ENCODE measurements around the gene ARMH1.
"Not testable (repeated sequence)": the region's sequence is repeated elsewhere in the genome, so short reads cannot be mapped to it uniquely, and the experiment has no call there.

ARMH1 gene

DNA sequence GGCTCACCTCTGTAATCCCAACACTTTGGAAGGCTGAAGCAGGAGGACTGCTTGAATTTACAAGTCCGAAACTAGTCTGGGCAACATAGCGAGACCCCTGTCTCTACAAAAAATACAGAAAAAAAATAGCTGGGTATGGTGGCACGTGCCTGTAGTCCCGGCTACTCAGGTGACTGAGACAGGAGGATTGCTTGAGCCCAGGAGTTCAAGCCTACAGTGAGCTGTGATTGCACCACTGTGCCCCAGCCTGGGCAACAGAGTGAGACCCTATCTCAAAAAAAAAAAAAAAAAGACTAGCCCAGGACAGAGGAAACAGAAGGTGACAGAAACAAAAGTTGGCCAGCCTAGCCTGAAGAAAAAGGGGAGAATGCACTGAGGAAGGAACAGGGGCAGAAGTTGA, 21.2 kb downstream of the ARMH1 start:
- no peak for DNase-seq

GRCh38 chr1:44696101-44696500, 21.6 kb downstream of the ARMH1 start:
- no peak for DNase-seq

GRCh38 chr1:44696789-44697345, 22.4 kb downstream of the ARMH1 start:
- no peak for DNase-seq

DNA sequence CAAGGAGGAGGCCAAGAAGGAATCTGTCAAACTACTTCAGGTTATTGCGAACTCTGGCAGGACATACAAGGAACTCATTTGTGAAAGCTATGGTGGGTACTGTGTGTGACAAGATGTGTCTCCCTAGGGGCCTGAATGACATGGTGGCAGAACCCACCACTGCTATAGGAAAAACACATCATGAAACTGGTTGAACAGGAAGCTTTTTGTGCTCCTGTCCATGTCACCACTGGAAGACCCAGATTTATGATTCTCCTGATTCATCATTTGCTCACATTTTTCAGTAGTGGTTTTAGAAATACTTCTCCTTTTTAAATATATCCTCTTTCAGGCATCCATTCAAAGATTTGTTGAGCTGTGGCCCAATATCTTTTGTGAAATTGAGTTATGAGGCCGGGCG, 23.6 kb downstream of the ARMH1 start:
- no peak for DNase-seq

GRCh38 chr1:44699375-44699774, 24.9 kb downstream of the ARMH1 start:
- DNase-seq, result not testable (repeated sequence)

- DNase-seq, result no peak
These were observed 26.1 kb downstream of the ARMH1 start for GRCh38 chr1:44700573-44700972.

DNA sequence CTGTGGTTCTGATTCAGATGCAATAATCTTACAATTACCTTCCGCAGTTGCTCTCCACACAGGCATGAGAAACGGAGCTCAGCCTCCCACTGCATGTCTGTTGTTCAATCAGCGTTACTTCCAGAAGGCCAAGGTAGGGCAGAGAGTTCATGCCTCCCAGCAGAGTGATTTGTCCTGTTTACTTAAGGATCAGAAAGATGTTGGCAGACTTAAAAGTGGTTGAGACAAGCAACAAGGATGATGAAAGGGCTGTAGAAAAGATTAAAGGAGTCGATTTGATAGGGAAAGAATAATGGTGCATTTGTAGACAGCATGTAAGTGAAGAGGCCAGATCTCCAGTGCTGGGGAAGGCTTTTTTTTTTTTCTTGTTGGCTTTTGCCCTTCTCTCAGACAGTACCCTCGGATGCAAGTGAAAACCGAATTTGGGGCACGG, 26.6 kb downstream of the ARMH1 start:
- no peak for DNase-seq

- DNase-seq, result no peak
These were observed 31.0 kb downstream of the ARMH1 start for GRCh38 chr1:44705470-44705869.

DNA sequence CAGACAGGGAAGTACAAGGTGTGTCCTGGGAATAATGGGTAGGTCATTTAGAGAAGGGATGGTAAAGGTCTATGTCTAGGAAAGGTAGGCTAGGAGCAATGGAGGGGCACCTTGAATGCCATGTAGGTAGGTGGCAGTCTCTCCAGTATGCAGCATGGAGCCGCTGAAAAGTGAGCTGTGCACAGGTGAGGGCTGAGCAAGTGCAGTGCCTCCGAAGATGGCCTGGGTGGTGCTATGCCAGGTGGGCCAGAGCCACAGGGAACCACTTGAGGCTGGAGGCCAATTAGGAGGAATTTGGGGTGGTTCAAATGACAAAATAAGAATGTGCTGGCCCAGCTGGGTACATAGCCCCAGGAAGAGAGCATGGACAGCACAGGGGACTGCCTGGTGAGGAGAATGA, 31.4 kb downstream of the ARMH1 start:
- DNase-seq, result no peak

DNA sequence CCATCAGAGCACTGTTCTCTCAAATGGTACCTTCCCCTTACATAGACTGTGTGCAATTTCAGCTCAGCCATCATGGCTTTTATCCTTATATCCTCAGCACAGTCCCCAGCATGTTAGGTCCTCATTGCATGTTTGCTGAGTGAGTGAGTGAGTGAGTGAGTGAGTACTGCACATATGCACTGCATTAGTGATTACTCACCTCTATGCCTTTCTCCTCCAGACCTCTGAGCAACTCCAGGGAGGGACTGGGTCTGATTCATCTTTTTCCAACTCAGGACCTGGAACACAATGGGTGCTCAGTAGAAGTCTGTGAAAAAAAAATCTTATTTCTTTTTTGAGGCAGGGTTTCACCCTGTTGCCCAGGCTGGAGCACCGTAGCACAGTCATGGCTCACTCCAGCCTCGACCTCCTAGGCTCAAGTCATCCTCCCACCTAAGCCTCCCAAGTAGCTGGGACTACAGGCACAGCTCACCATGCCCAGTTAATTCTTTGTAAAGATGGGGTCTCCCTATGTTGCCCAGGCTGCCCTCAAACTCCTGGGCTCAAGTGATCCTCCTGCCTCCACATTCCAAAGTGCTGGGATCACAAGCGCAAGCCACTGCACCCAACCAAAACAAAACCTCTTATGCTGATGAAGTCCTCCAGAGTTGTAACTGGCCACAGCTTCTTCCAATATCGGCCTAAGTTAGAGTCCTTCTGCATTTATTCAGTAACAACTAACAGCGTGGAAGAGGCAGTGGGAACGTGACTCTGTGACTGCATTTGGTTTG, 32.8 kb downstream of the ARMH1 start:
- DNase-seq, result no peak

GRCh38 chr1:44707959-44708831, 33.7 kb downstream of the ARMH1 start:
- no peak for DNase-seq

DNA sequence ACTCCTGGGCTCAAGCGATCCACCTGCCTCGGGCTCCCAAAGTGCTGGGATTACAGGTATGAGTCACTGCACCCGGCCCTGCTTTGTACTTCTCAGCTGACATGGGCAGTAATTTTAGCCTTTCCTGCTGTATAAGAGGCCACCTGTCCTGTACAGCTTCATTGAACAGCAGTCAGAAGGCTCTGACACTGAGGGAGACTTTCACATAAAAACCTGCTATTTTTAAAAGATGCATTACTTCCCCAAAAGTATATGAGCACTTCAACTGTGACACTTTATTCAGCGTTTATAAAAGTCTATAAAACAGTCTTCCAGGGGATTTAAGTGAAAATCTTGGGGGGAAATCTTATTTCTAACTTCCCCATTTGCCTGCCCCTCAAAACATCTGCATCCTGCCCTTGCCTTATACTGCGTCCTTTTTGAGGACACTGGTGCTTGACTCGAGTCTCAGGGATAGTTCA, 38.8 kb downstream of the ARMH1 start:
- DNase-seq, result no peak

- no peak for DNase-seq
These were observed 40.0 kb downstream of the ARMH1 start for GRCh38 chr1:44714532-44714931.

DNA sequence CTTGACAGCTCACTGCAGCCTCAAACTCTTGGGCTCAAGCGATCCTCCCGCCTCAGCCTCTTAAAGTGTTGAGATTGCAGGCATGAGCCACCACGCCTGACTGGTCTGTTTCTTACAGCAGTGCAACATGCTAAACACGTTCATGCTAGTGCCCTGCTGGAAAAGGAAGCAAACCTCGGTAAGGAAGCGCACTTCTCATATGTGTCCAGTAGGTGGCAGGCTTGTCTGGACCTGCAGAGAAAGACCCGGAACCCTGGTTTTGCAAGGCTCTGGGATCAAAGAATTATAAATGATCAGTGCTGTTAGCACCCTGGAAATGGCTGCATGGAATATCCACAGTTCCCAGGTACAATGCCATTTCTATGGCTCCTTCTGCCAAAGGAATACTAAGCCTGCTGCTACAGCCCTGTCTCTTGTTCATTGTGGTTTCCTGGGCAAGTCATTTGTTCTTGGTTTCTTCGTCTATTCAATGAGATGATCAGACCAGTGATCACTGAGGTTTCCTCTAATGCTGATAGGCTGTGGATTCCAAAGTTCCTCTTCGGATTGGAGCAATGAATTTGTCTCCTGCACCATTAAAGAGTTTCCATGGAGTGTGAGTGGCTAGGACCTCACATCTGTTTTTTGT, 40.5 kb downstream of the ARMH1 start:
- DNase-seq, result peak; percentile 70

GRCh38 chr1:44717156-44717555, 42.6 kb downstream of the ARMH1 start:
- DNase-seq, result no peak

DNA sequence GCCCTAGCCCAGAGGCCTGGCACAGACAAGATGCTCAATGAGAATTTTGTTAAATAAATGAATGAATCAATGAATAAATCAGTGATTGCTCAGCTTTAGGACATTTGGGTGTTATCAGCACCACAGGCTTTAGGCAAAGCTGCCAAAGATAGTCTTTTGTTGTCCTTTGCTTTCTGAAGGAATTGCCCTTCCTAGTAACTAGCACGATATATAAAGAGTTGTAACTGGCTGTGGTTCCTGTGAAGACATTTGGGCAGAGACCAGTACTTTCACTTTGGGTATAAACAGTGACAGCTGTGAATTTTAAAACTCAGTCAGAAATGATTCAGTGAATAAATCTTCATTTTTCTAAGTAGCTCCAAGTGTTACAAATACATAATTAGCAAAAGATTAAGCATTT, 43.1 kb downstream of the ARMH1 start:
- DNase-seq, result no peak

DNA sequence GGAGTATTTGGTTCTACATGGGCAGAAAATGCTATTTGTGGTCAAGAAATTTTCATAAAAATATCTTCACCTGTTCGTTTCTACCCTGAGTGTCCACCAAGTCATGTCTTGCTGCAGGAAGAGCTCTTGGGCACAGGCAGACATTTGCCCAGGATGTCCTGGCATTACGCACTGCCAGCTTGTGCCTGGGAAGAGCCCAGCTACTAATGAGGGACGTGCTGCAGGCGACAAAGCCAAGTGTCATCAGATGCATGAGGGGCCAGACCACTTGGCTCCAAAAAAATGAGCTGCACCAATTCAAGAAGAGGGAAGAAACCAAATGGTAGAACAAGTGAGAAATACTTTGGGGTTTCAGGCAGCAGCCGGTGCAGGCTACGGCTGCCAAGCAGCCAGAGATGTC, 43.6 kb downstream of the ARMH1 start:
- no peak for DNase-seq

- no peak for DNase-seq
These were observed 44.8 kb downstream of the ARMH1 start for GRCh38 chr1:44719318-44719717.

GRCh38 chr1:44720281-44720680, 45.8 kb downstream of the ARMH1 start:
- no peak for DNase-seq

GRCh38 chr1:44721485-44722361, 47.2 kb downstream of the ARMH1 start:
- DNase-seq, result peak; percentile 60

- DNase-seq, result no peak
These were observed 48.5 kb downstream of the ARMH1 start for GRCh38 chr1:44723064-44723463.

All from NCI-H1092 treated with DMSO at 0.1 percent for 48 hours (cell line).